Nephron progenitor cell (in vitro differentiated cells): ENCODE data around the gene TENT5A.
"Not testable (repeated sequence)": the region's sequence is repeated elsewhere in the genome, so short reads cannot be mapped to it uniquely, and the experiment has no call there.

Experiments used
- DNase-seq: peaks from one replicate; pipeline ENCODE4 v3.0.0; 2021
- H3K27ac Mint-ChIP-seq: 2 replicates; pipeline ENCODE4 v1.8.0; 2021; ENCODE audit warnings: mild to moderate bottlenecking, moderate library complexity, mixed read lengths
- H3K27me3 Mint-ChIP-seq: 2 replicates; pipeline ENCODE4 v1.8.0; 2021; ENCODE audit warnings: mild to moderate bottlenecking, low read depth, mixed read lengths; ENCODE audit not compliant: poor library complexity
- H3K36me3 Mint-ChIP-seq: 2 replicates; pipeline ENCODE4 v1.8.0; 2021; ENCODE audit warnings: low read depth, mixed read lengths
- H3K4me1 Mint-ChIP-seq: 2 replicates; pipeline ENCODE4 v1.8.0; 2021; ENCODE audit warnings: mixed read lengths
- H3K4me3 Mint-ChIP-seq: 2 replicates; pipeline ENCODE4 v1.8.0; 2021; ENCODE audit warnings: mild to moderate bottlenecking, moderate library complexity, mixed read lengths
- H3K9me3 Mint-ChIP-seq: 2 replicates; pipeline ENCODE4 v1.8.0; 2021; ENCODE audit warnings: mild to moderate bottlenecking, moderate library complexity, mixed read lengths
- CTCF ChIP-seq: fragments of 200-600 bp; sonication (generic); IDR thresholded peaks from 2 replicates; pipeline ENCODE4 v1.5.0; 2021; ENCODE audit warnings: antibody characterized with exemption

Gene TENT5A

GRCh38 chr6:81748994-81749393 lies 3.5 kb downstream of the TENT5A start:
- H3K27ac Mint-ChIP-seq = no peak overlapping the region
- H3K36me3 Mint-ChIP-seq = no peaks in the 10 kb centered on the region
- DNase-seq = no peak
- H3K4me3 Mint-ChIP-seq = no peak overlapping the region
- H3K27me3 Mint-ChIP-seq = peaks cover 48% of the 10 kb centered on the region
- H3K4me1 Mint-ChIP-seq = peaks cover 6% of the 10 kb centered on the region
- TF ChIP-seq CTCF = no peak
- no peaks in the 10 kb centered on the region for H3K9me3 Mint-ChIP-seq

GRCh38 chr6:81747327-81747726 lies 5.2 kb downstream of the TENT5A start:
- no peaks in the 10 kb centered on the region for H3K36me3 Mint-ChIP-seq
- no peaks in the 10 kb centered on the region for H3K4me1 Mint-ChIP-seq
- no peak for TF ChIP-seq CTCF
- no peak overlapping the region for H3K27ac Mint-ChIP-seq
- H3K9me3 Mint-ChIP-seq = no peaks in the 10 kb centered on the region
- H3K27me3 Mint-ChIP-seq = peaks cover 41% of the 10 kb centered on the region
- DNase-seq = no peak
- H3K4me3 Mint-ChIP-seq = no peak overlapping the region

- Mint-ChIP-seq H3K27ac (no peak overlapping the region), H3K36me3 (no peaks in the 10 kb centered on the region), H3K27me3 (peaks cover 12% of the 10 kb centered on the region), H3K9me3 (no peaks in the 10 kb centered on the region), H3K4me1 (no peaks in the 10 kb centered on the region), H3K4me3 (no peak overlapping the region)
- DNase-seq = no peak
- no peak for TF ChIP-seq CTCF
Measured at GRCh38 chr6:81744131-81744530, 8.3 kb downstream of the TENT5A start.

- no peak for TF ChIP-seq CTCF
- DNase-seq = no peak
- no peak overlapping the region for H3K4me3 Mint-ChIP-seq
- peaks cover 11% of the 10 kb centered on the region for H3K27me3 Mint-ChIP-seq
- H3K9me3 Mint-ChIP-seq = no peaks in the 10 kb centered on the region
- no peaks in the 10 kb centered on the region for H3K36me3 Mint-ChIP-seq
- no peaks in the 10 kb centered on the region for H3K4me1 Mint-ChIP-seq
- H3K27ac Mint-ChIP-seq = no peak overlapping the region
Measured at GRCh38 chr6:81743649-81744048, 8.8 kb downstream of the TENT5A start.

- Mint-ChIP-seq H3K4me3 (no peak overlapping the region), H3K4me1 (no peaks in the 10 kb centered on the region), H3K36me3 (no peaks in the 10 kb centered on the region), H3K27ac (no peak overlapping the region), H3K9me3 (no peaks in the 10 kb centered on the region), H3K27me3 (peaks cover 14% of the 10 kb centered on the region)
- DNase-seq = no peak
- TF ChIP-seq CTCF = no peak
Measured at GRCh38 chr6:81741689-81742088, 10.8 kb downstream of the TENT5A start.

GRCh38 chr6:81740591-81740990 lies 11.9 kb downstream of the TENT5A start:
- not testable (repeated sequence) for H3K27ac Mint-ChIP-seq, H3K9me3 Mint-ChIP-seq, DNase-seq, H3K36me3 Mint-ChIP-seq, H3K4me3 Mint-ChIP-seq, H3K4me1 Mint-ChIP-seq
- peaks cover 14% of the 10 kb centered on the region for H3K27me3 Mint-ChIP-seq
